AG09319 (cell line): ENCODE results near the gene KIF5B.
"Not testable (repeated sequence)": the region's sequence is repeated elsewhere in the genome, so short reads cannot be mapped to it uniquely, and the experiment has no call there.

Experiments used
- DNase-seq: peaks from one replicate; pipeline ENCODE4 v3.0.0-alpha.2; 2010; ENCODE audit warnings: low read depth; ENCODE audit errors: extremely low read depth
- TF ChIP-seq, protein P1 (sequence below): IDR thresholded peaks from 2 replicates; pipeline ENCODE4 v1.5.1; 2011; ENCODE audit warnings: low read depth, mild to moderate bottlenecking, inconsistent platforms, low read length, moderate library complexity

Gene KIF5B

DNA sequence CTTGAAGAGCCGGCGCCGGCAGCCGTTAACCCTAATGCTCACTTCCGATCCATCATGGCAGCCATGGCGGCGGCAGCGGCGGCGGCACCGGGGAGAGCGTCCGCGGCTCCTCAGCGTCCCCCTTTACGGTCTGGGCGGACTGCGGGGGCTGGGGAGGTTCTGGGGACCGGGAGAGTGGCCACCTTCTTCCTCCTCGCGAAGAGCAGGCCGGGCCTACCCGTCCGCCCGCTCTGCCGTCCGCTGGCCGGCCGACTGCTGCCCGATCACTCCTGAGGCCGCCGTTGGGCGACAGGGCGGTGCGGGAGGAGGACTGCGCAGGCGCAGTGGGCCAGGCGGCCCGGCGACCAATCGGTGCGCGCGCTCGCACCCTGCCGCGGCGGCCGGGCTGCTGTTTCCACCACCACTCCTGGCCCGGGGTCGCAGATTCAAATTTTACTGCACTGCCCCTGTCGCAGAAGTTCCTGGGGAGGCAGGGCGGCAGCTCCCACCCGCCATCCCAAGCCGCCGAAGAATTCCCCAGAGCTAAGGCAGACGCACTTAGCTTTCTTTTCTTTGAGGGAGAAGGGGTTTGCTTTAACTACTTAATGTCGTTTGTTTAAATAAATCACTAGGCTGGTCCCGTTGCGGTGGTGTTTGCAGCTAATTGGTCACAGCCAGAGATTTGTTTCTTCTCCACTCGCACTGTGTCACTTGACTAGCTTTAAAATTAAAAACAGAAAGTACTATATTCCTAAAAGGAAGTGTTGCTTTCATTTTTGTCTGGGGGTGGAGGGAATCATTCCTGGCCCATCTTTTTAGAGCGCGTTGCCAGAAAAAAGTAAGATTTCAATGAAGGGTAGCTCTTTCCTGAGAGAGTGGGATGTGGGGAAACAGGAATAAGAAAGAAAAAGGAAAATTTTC lies at the start of gene KIF5B:
Gene KIF5B (minus strand): TSS at position 290 of the 900 bp plus-strand sequence. CDS start 452 bp downstream, outside the sequence.
- TF ChIP-seq, protein P1, sequence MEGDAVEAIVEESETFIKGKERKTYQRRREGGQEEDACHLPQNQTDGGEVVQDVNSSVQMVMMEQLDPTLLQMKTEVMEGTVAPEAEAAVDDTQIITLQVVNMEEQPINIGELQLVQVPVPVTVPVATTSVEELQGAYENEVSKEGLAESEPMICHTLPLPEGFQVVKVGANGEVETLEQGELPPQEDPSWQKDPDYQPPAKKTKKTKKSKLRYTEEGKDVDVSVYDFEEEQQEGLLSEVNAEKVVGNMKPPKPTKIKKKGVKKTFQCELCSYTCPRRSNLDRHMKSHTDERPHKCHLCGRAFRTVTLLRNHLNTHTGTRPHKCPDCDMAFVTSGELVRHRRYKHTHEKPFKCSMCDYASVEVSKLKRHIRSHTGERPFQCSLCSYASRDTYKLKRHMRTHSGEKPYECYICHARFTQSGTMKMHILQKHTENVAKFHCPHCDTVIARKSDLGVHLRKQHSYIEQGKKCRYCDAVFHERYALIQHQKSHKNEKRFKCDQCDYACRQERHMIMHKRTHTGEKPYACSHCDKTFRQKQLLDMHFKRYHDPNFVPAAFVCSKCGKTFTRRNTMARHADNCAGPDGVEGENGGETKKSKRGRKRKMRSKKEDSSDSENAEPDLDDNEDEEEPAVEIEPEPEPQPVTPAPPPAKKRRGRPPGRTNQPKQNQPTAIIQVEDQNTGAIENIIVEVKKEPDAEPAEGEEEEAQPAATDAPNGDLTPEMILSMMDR = no peak
- DNase-seq = peak; percentile 64

DNA sequence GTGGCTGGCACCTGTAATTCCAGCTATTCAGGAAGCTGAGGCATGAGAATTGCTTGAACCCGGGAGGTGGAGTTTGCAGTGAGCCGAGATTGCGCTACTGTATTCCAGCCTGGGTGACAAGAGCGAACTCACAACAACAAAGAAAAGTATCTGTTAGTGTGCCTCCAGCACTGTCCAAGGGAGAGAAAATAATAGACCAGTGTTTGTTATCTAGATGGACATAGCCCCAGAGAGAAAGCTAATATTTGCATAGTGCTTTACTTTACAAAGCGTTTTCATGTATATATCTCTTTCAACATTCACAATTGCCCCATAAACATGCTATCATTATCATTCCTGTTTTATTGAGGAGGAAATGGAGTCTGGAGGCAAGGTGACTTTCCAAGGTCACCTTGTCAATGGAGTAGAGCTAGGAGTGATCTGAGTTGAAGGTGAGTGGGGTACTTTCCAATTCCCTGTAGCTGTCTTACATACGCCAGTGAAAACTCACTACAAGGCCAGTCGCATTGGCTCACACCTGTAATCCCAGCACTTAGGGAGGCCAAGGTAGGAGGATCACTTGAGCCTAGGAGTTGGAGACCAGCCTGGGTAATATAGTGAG lies 49.7 kb upstream of the KIF5B start:
- DNase-seq = no peak
- TF ChIP-seq, protein P1 = no peak

DNA sequence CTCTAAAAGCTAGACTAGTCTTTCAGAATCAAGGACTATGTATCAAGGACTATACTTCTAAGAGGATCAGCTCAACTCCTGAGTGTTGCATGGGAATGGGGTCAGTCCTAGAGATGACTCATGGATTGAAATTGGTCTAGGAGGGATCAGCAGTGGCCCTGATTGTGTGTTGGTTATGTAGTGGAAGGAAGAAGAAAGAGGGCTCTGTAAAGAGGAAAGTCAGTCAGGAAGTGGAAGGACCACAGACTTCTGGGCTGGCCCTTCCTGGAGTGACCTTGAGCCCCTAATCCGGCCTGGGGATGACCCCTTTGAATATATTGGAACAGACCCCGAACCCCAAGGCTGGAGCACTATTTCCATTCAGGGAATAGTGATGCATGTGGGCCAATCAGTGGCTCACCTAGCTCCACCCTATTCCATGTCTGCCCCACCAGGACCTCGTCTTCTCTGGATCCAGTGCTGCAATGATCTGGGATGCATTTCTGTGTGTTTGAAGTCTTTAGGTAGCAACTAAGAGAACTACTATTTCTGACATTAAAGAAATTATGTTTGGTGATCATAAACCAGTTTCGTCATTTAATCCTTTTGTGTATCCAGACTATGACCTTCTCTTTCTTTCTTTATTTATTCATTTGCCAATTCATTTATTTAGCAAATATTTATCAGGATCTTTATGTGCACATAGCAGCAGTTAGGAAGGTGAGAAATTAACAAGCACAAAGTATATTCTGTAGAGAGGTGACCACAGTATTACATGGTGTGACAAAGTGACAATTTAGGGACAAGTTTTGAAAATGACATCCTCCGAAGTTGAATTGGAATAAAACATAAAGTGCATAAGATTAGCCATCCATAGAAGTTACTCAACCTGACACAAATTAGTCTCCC lies 48.6 kb upstream of the KIF5B start:
- TF ChIP-seq, protein P1 = no peak
- no peak for DNase-seq

DNA sequence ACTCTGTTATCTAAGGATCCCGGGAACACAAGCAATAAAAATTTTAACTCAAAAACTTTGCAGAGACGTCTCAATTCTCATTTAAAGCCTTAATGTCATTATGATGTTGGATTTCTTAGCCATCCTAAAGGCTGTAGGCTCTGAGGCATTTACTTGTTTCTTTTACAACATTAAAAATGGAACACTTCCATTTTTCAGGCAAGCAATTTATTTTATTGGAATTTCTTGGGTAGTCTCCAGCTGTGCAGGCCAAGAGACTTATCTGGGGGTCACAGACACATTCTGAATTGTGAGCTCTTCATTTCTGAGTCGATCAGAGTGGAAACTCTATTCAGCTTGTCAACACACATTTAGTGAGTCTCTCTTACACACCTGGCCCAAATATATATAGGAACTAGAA lies 48.0 kb upstream of the KIF5B start:
- TF ChIP-seq, protein P1 = no peak
- DNase-seq = no peak

DNA sequence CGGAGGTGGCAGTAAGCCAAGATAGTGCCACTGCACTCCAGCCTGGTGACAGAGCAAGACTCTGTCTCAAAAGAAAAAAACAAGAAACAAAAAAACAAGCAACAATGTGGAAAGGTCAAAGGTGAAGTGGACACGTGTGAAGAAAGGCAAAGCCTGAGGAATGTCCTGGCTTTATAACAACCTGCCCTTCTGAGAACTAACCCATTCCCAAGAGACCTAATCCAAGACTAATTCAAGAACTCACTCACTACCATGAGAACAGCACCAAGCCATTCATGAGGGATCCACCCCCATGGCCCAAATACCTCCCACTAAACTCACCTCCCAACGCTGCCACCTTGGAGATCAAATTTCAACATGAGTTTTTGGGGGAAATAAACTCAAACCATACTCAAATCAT lies 47.5 kb upstream of the KIF5B start:
- TF ChIP-seq, protein P1 = no peak
- DNase-seq = no peak

DNA sequence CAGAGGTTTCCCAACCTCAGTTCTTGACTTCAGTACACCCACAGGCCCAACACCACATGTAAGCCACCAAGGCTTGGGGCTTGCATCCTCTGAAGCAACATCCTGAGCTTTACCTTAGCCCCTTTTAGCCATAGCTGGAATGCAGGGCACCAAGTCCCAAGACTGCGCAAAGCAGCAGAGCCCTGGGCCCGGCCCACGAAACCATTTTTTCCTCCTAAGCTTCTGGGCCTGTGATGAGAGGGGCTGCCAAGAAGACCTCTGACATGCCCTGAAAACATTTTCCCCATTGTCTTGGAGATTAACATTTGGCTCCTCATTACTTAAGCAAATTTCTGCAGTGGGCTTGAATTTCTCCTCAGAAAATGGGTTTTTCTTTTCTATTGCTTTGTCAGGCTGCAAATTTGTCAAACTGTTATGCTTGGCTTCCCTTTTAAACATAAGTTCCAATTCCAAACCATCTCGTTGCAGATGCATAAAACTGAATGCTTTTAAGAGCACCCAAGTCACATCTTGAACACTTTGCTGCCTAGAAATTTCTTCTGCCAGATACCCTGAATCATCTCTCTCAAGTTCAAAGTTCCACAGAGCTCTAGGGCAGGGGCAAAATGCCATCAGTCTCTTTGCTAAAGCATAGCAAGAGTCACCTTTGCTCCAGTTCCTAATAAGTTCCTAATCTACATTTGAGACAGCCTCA lies 42.5 kb upstream of the KIF5B start:
- not testable (repeated sequence) for DNase-seq

DNA sequence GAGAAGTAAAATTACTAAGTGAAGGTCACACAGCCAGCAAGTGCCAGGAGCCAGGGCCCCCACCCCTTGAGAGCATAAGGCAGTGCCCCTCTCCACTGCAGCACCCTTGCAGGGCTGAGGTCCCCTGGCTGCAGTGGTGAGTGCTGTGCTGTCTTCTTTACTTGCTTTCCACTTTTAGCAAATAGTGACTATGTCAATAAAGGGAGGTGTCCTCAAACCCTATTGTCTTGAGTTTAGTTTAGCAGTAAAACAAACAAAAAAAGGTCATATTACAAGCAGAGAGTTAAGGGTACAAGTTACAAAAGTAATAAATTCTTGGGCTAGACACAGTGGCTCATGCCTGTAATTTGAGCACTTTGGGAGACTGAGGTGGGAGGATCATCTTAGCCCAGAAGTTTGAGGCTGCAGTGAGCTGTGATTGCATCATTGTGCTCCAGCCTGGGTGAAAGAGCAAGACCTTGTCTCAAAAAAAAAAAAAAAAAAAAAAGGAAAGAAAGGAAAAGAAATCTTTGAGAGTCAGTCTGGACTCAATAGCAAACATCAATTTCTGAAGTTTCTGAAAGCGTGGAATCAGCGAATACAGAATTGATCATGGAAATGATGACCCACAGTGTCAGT lies 39.0 kb upstream of the KIF5B start:
- TF ChIP-seq, protein P1 = no peak
- peak; percentile 12 for DNase-seq
